Ishikawa (cell line): ENCODE measurements around the gene MRPL24.

Experiments
- CEBPB ChIP-seq: IDR thresholded peaks from 2 replicates; pipeline ENCODE4 v1.6.1; 2012
- CREB1 ChIP-seq: IDR thresholded peaks from 2 replicates; pipeline ENCODE4 v1.6.1; 2012; ENCODE audit warnings: low read depth
- EGR1 ChIP-seq: IDR thresholded peaks from 2 replicates; pipeline ENCODE4 v1.6.1; 2012
- EP300 ChIP-seq: IDR thresholded peaks from 2 replicates; pipeline ENCODE4 v1.6.1; 2012; ENCODE audit warnings: borderline replicate concordance
- FOXM1 ChIP-seq: IDR thresholded peaks from 2 replicates; pipeline ENCODE4 v1.6.1; 2012; ENCODE audit warnings: low read depth, borderline replicate concordance
- MAX ChIP-seq: IDR thresholded peaks from 2 replicates; pipeline ENCODE4 v1.6.1; 2012
- NFIC ChIP-seq: IDR thresholded peaks from 2 replicates; pipeline ENCODE4 v1.6.1; 2012
- RAD21 ChIP-seq: IDR thresholded peaks from 2 replicates; pipeline ENCODE4 v1.6.1; 2012; ENCODE audit warnings: low read depth
- REST ChIP-seq: IDR thresholded peaks from 2 replicates; pipeline ENCODE4 v1.6.1; 2012; ENCODE audit warnings: low read depth, mild to moderate bottlenecking
- TAF1 ChIP-seq: IDR thresholded peaks from 2 replicates; pipeline ENCODE4 v1.6.1; 2012; ENCODE audit warnings: low read depth, mild to moderate bottlenecking
- TCF12 ChIP-seq: IDR thresholded peaks from 2 replicates; pipeline ENCODE4 v1.6.1; 2012; ENCODE audit warnings: low read depth
- TEAD4 ChIP-seq: IDR thresholded peaks from 2 replicates; pipeline ENCODE4 v1.6.1; 2012
- USF1 ChIP-seq: IDR thresholded peaks from 2 replicates; pipeline ENCODE4 v1.6.1; 2012
- YY1 ChIP-seq: IDR thresholded peaks from 2 replicates; pipeline ENCODE4 v1.6.1; 2012; ENCODE audit warnings: low read depth

GRCh38 chr1:156789621-156790318, 48.9 kb upstream of the MRPL24 start:
- TF ChIP-seq REST (no peak), TCF12 (no peak), YY1 (no peak), EP300 (no peak), TEAD4 (no peak), RAD21 (no peak), MAX (no peak), FOXM1 (no peak), EGR1 (no peak), USF1 (no peak), CEBPB (no peak), TAF1 (no peak), CREB1 (no peak), NFIC (no peak)
